ENCODE results near the gene RNF25.
A peak's percentile ranks its signal among the peaks of the same experiment; 100 is the strongest.

Gene RNF25

GRCh38 chr2:218659258-218659987 is 12.4 kb downstream of the RNF25 start, which contains the start of the genes BCS1L and ZNF142:
BCS1L (plus strand) TSS chr2:218659683; CDS start chr2:218660988, 1,305 bp downstream.
ZNF142 (minus strand) TSS chr2:218659623; CDS start chr2:218656429, 3,194 bp downstream.
- Histone ChIP-seq H3K27me3 (ENCODE audit: insufficient read depth, low read depth, severe bottlenecking) (no peaks in the 10 kb centered on the region), H3K4me3 (ENCODE audit: low read depth, low read length) (peak within 1 kb of the TSS; percentile 98), H3K9me3 (ENCODE audit: severe bottlenecking) (no peaks in the 10 kb centered on the region), H3K27ac (peak within 1 kb of the TSS; percentile 96), H3K36me3 (peaks cover 77% of the 10 kb centered on the region)
- DNase-seq: peak; percentile 96
- TF ChIP-seq, protein P1, sequence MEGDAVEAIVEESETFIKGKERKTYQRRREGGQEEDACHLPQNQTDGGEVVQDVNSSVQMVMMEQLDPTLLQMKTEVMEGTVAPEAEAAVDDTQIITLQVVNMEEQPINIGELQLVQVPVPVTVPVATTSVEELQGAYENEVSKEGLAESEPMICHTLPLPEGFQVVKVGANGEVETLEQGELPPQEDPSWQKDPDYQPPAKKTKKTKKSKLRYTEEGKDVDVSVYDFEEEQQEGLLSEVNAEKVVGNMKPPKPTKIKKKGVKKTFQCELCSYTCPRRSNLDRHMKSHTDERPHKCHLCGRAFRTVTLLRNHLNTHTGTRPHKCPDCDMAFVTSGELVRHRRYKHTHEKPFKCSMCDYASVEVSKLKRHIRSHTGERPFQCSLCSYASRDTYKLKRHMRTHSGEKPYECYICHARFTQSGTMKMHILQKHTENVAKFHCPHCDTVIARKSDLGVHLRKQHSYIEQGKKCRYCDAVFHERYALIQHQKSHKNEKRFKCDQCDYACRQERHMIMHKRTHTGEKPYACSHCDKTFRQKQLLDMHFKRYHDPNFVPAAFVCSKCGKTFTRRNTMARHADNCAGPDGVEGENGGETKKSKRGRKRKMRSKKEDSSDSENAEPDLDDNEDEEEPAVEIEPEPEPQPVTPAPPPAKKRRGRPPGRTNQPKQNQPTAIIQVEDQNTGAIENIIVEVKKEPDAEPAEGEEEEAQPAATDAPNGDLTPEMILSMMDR (IDR thresholded peaks at IDR 0.05; ENCODE audit: low read depth, low read length): no peak

DNA sequence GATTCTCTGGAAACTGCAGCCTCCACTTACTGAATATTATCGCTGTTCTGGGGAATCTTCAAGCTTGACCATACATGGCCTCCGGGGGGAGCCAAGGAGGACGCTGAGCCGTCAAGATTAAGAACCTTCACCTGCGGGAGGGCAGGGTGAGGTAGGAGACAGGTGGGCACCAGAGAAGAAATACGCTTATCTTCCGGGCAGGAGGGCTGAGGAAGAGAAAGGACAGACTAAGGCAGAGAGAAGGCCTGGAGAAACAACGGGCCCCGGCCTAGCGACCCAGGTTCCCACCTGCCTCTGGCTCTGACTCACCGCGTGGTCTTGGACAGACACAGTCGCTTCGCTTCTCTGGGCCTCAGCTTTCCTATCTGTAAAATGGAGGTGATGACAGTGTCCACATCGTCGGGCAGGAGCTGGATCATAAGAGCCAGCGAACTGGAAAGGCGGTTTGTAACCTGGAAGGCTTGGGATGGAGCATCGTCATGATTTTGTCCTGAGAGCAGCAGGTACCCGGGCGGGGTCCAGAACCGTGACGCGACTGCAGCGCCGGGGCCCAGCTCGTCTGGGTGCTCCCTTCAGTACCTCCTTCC is 13.0 kb downstream of the RNF25 start:
- Histone ChIP-seq H3K27ac (peak overlapping the region; percentile 96), H3K36me3 (peaks cover 77% of the 10 kb centered on the region), H3K4me3 (ENCODE audit: low read depth, low read length) (peak overlapping the region; percentile 98), H3K9me3 (ENCODE audit: severe bottlenecking) (no peaks in the 10 kb centered on the region), H3K27me3 (ENCODE audit: insufficient read depth, low read depth, severe bottlenecking) (no peaks in the 10 kb centered on the region)
- TF ChIP-seq, protein P1 (IDR thresholded peaks at IDR 0.05; ENCODE audit: low read depth, low read length): peak; percentile 69
- DNase-seq: peak; percentile 75

- Histone ChIP-seq H3K27ac (no peak overlapping the region), H3K9me3 (ENCODE audit: severe bottlenecking) (no peaks in the 10 kb centered on the region), H3K4me3 (ENCODE audit: low read depth, low read length) (no peak overlapping the region), H3K27me3 (ENCODE audit: insufficient read depth, low read depth, severe bottlenecking) (no peaks in the 10 kb centered on the region), H3K36me3 (peaks cover 85% of the 10 kb centered on the region)
- DNase-seq: no peak
- TF ChIP-seq, protein P1 (IDR thresholded peaks at IDR 0.05; ENCODE audit: low read depth, low read length): no peak
Measured at GRCh38 chr2:218655751-218656150, 16.1 kb downstream of the RNF25 start.

DNA sequence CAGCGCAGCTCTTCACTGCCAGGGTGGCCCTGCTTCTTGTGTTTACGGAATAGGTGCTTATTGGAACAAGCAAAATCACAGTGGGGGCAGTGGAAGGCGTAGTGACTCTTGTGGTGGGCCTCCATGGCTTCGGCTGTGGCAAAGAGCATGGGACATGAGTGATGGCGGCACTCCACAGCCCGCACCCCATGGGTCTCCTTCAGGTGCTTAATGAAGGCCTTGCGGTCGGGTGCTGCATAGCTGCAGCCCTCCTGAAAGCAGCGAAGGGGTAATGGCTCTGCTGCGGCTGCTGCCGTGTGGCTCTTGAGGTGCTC is 23.1 kb downstream of the RNF25 start:
- Histone ChIP-seq H3K27ac (no peak overlapping the region), H3K36me3 (peaks cover 96% of the 10 kb centered on the region), H3K9me3 (ENCODE audit: severe bottlenecking) (no peaks in the 10 kb centered on the region), H3K27me3 (ENCODE audit: insufficient read depth, low read depth, severe bottlenecking) (no peaks in the 10 kb centered on the region), H3K4me3 (ENCODE audit: low read depth, low read length) (no peak overlapping the region)
- no peak for DNase-seq
- TF ChIP-seq, protein P1 (IDR thresholded peaks at IDR 0.05; ENCODE audit: low read depth, low read length): no peak

DNA sequence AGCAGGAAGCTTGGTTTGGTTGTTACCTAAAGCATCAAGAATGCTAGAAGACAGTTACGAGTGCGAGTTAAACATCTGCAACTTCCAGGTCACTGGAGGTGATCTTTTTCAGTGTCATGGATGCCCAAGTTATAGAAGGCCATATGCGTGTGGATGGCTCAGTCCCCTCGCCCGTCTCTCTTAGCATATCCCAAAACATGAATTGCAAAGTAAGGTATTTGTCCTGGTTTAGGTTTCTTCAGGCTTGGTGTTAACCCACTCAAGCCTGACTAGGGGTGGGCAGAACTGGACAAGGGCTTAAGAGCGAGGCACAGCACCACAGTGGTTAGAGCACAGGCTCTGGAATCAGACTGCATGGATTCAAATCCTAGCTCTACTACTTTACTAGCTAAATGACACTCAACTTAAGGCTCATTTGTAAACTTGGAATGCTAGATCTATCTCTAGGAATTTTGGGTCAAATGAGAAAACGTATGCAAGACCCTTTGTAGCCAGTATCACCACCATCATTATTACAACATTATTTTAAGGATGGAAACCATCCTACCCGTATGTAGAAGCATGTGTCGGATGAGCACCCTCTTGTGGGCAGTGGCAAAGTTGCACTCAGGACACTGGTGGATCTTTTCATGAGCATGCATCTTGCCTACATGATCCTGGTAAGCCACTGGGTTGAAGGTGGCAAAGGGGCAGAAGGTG is 23.6 kb downstream of the RNF25 start:
- DNase-seq: peak; percentile 57
- H3K27me3 ChIP-seq (ENCODE audit: insufficient read depth, low read depth, severe bottlenecking): no peaks in the 10 kb centered on the region
- H3K4me3 ChIP-seq (ENCODE audit: low read depth, low read length): no peak overlapping the region
- no peak overlapping the region for H3K27ac ChIP-seq
- peaks cover 95% of the 10 kb centered on the region for H3K36me3 ChIP-seq
- TF ChIP-seq, protein P1 (IDR thresholded peaks at IDR 0.05; ENCODE audit: low read depth, low read length): peak; percentile 89
- H3K9me3 ChIP-seq (ENCODE audit: severe bottlenecking): no peaks in the 10 kb centered on the region
